Hair follicular keratinocyte (primary cell): ENCODE results near the gene TAF11L3. TPM values are rescaled to one million over a fixed set of nuclear protein-coding genes. Genes with fewer than 3 reads are reported as not detected.

Experiments
- total RNA-seq: library from RNA; depleted of rRNA; stranded (reverse); fragments of >200 nt; gene quantifications from 2 replicates; pipeline ENCODE4 v1.2.3, GENCODE V29; 2015

Gene TAF11L3
- total RNA-seq = not detected in 2 replicates

GRCh38 chr5:17518067-17518466 lies at the start of gene TAF11L3:
TSS of gene TAF11L3 (plus strand) at chr5:17518367.

GRCh38 chr5:17497931-17498330 lies 20.2 kb upstream of the TAF11L3 start, which contains the start of gene TAF11L2:
TSS of gene TAF11L2 (plus strand) at chr5:17498231.

GRCh38 chr5:17521501-17521900 lies 3.3 kb downstream of the TAF11L3 start, which contains the start of gene TAF11L4:
TSS of gene TAF11L4 (plus strand) at chr5:17521801.

GRCh38 chr5:17524935-17525334 lies 6.8 kb downstream of the TAF11L3 start, which contains the start of gene TAF11L5:
TSS of gene TAF11L5 (plus strand) at chr5:17525235.

GRCh38 chr5:17528369-17528768 lies 10.2 kb downstream of the TAF11L3 start, which contains the start of gene TAF11L6:
TSS of gene TAF11L6 (plus strand) at chr5:17528669.

Other genes with a start within 250 kb of the TAF11L3 start
- not detected in 2 replicates for gene TAF11L2, start 20.1 kb upstream of the TAF11L3 start, total RNA-seq
- not detected in 2 replicates for gene TAF11L4, start 3.4 kb downstream of the TAF11L3 start, total RNA-seq
- not detected in 2 replicates for gene TAF11L5, start 6.9 kb downstream of the TAF11L3 start, total RNA-seq
- not detected in 2 replicates for gene TAF11L6, start 10.3 kb downstream of the TAF11L3 start, total RNA-seq
- gene TAF11L7, start 67.4 kb downstream of the TAF11L3 start, total RNA-seq = not detected in 2 replicates
- not detected in 2 replicates for gene TAF11L8, start 72.6 kb downstream of the TAF11L3 start, total RNA-seq
- gene TAF11L9, start 76.0 kb downstream of the TAF11L3 start, total RNA-seq = not detected in 2 replicates
- not detected in 2 replicates for gene TAF11L10, start 79.5 kb downstream of the TAF11L3 start, total RNA-seq
- gene TAF11L11, start 85.8 kb downstream of the TAF11L3 start, total RNA-seq = not detected in 2 replicates
- gene TAF11L12, start 92.0 kb downstream of the TAF11L3 start, total RNA-seq = not detected in 2 replicates
- gene TAF11L13, start 113.7 kb downstream of the TAF11L3 start, total RNA-seq = not detected in 2 replicates
- not detected in 2 replicates for gene TAF11L14, start 116.1 kb downstream of the TAF11L3 start, total RNA-seq